GM19467 (cell line): ENCODE results near the gene DNAJB8.

Experiments
- ATAC-seq: cut with Tn5 transposase; IDR thresholded peaks from one replicate; pipeline ENCODE4 v1.9.1; 2021; ENCODE audit warnings: mild to moderate bottlenecking, moderate library complexity; ENCODE audit not compliant: unreplicated experiment

Gene DNAJB8

DNA sequence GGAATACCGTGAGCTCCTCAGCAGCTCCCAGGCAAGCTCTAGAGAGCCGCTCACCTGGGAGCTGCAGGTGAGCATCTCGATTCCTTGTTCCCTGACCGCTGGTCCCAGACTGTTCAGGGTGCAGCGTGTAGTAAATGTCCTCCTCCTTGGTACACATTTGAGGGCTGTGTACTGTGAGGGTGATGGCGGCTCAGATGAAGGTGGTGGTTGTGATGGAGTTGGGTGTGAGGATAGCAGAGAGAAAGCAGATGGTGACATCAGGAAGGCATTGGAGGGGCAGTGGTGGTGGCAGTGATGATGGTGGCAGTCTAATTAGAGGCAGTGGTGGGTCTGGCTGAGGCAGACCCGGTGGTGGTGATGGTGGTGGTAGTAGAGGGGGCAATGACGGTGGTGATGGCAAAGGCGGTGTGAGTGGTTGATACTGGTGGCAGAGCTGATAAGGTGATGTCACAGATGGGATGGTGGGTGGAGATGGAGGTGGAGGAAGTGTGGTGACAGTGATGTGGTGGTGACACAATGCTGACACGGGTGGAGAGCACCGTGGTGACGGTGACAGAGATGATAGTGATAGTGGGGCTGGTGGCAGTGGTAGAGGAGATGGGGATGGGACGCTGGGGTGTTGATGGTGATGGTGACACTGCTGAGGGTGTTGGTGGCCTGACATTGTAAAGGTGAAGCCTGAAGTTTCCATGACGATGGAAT, at the start of gene DNAJB8:
TSS of gene DNAJB8 (minus strand) at position 51 of the 702 bp plus-strand sequence. CDS start 3,645 bp downstream, outside the sequence.
- no peak for ATAC-seq

DNA sequence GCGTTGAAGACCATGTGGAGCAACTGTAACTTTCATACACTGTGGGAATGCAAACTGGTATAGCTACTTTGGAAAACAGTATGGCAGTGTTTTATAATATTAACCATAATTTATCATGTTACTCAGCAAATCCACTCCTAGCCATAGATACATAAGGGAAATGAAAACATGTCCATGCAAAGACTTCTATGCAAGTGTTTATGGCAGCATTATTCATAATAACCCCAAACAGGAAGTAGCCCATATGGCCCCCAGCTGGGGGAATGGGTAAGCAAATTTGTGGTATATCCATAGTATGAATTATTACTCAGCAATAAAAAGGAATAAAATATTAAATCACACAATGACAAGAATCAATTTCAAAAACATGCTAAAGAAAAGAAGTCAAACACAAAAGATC, 49.3 kb upstream of the DNAJB8 start:
- no peak for ATAC-seq

DNA sequence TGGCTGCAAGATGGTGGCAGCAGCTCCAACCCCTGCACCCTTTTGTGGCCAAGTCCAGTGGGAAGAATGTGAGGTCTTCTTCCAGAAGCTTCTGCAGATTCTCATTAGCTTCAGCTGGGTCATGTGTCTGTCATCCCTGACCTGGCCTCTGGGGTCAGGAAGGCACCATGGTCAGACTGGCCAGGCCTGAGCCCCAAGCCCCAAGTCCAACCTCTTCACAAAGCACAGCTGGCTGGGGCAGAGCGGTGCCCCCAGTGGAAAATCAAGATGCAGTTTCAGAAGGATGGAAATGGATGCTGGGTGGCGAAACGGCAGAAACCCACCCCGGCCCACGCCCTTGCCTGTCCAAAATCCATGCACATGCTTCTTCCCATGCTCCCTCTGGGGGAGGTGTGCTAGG, 42.2 kb upstream of the DNAJB8 start:
- no peak for ATAC-seq

DNA sequence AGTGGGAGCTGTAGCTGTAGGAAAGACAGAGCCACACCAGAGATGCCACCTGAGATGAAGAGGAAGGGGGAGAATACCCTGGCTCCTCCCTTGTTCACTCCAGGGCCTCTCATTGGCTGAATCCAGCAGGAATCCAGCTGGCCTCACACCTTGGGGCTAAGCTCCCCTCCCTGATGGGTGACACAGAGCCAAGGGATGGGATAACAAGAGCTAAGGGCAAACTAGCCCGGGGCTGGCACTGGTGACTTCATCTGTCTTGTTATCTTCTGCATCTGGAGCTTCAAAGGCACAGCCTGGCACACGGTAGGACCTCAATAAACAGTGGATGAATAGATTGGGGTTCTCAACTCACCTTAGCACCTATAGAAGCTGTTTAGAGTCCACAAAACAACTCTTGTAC, 40.1 kb upstream of the DNAJB8 start:
- ATAC-seq: no peak

DNA sequence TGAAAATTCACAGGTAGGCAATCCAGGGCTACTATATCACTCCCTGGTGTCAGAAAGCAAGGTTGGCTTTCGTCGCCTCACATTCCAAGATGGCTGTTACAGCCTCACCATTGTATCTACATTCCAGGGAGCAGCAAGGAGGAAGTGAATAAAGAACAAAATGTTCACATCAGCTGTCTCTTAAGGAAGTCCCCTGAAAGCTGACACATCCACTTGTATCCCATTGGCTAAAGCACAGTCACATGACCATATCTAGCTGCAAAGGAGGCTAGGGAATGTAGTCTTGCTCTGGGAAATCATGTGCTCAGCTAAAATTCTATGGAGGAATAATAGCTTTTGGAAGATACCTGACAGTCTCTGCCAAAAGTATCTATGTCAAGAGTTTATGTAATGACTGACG, 39.1 kb upstream of the DNAJB8 start:
- ATAC-seq: no peak

DNA sequence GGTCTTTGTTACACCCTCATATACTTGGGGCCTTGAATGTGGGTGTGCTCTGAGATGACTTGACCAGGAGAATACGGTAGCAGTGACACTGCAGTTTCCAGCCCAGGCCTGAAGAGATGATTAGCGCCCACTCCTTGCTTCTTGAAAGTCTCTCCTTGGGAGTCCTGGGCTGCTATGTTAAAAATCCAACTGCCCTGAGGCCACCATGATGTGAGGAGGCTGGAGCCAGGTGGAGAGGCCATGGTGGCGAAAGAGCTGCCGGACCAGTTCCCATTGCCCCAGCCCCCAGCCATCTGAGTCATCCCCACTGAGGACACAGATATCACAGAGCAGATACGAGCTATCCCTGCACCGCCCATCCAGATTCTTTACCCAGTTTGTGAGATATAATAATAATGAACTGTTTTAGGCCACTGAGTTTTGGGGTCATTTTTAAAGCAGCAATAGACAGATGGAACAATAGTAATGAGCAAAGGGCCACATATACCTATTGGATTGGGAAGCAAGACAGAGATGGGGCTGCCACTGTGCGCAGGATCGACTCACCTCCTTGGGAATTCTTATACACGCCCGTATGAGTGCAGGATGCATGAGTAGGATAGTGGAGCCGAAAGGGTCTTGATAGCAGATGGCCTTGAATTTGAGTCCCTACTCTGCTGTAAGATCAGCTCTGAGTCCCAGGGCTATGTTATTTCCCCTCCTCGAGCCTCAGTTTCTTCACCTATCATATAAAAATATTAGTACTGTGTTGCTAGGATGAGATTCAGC, 38.5 kb upstream of the DNAJB8 start:
- no peak for ATAC-seq

DNA sequence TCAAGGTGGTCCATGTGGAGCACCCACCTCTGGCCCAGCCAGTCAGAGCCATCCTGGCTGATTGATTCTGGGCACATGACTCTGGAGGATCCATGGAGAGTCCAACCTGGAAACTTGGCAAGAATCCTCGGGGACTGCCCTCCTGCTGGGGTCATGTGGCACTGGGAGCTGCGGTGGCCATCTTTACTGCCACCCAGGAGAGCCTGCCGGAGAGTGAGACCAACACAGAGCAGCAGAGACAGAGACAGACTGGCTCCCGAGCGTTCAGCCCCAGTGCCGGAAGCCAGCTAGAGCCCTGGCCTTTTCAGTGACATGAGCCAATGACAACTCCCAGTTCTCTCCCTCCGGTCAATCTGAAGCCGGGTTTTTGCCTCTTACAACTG, 37.8 kb upstream of the DNAJB8 start:
- ATAC-seq: no peak

DNA sequence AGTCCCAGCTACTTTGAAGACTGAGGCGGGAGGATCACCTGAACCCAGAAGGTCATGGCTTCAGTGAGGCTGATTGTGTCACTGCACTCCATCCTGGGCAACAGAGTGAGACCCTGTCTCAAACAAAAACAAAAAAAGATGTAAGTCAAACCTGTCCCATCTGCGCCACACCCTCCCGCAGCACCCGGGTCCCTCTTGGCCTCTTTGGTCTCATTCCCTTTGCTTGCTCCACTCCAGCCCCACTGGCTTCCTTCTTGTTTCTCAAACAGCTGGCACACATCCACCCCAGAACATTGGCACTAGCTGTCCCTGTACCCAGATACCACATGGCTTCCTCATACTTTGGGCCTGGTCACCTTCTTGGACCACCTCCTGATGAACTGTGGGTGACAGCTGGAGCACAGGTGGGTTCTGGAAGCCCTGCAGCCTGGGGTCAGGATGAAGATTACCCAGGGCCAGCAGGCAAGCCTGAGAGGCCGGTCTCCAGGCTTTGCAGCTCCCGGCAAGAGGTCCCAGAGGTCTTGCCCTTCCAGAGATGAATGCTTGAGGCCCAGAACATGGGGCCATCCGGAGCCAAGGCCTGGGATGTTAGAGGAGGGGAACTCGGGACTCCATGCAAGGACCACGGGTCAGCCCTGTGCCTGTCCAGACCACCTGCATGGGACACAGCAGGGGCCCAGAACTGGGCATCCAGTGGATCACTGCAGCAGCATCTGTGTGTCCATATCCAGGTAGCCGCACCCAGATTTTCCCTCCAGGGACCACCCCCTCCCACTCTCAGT, 37.3 kb upstream of the DNAJB8 start:
- no peak for ATAC-seq

DNA sequence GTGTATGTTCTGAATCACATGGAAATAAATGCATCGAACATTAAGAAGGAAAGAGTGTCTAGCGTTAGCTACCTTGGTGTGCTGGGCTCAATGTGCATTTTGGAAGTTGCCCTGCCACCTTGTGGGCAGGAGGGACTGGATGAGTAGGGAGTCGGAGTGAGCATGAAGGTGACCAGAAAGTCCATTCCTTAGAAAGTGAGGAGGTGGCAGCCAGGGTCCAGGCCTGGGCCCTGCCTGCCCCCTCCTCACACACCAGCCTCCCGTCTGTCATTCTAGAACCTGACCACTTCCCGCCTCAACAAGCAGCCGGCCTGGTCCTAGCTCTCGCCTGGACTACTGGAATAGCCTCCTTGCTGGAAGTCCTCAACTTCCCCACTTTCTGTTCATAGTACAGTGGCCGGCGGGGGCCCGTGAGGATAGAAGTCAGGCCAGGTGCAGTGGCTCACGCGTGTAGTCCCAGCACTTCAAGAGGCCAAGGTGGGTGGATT, 36.5 kb upstream of the DNAJB8 start:
- no peak for ATAC-seq

DNA sequence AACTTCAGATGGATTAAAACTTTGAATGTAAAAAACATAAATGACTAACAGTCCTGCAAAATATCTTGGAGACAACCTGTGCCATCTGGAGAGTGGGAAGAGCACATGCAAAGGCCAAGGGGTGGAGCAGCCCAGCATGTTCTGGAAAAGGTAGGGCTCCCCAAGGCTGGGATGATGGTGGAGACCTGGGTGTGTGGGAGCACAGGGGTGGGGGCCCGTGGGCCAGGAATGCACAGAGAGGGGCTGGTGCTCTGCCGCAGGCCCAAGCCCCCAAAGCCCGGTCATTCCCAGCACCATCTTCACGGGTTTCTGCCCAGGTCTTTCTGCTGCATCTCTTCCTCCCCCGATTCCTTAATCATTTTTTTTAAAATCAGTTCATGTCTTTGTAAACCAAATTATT, 36.0 kb upstream of the DNAJB8 start:
- ATAC-seq: no peak

DNA sequence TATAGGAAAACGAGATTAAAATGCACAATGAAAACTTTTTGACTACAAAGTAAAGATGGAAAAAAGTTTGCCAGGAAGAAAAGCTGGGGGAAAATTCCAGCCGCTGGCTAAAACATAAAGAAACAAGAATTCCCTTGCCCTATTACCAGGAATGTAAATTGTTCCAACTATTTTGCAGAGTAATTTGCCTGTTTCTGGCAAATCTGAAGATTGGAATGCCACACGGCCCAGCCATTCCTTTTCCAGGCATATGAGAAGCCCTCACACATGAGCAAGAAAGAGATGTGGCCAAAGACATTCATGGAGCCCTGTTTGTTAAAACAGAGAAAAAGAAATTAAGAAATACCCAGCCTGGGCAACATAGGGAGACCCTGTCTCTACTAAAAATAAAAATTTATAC, 34.7 kb upstream of the DNAJB8 start:
- ATAC-seq: no peak

DNA sequence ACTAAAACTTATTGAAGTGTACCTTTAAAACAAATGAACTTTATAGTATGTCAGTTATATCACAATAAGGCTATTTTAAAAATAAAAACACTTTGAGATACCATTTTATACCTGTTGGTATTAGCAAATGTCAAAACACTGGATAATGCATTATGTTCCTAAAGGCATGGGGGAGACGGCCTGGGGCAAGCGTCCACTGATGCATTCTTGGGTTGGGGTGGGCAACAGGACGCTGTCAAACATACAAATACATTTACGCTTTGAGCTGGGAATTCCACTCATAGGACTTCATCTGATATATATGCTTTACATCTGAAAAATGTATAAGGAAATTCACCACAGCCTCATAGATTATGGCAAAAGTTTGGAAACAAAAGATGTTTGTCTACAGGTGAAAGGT, 33.9 kb upstream of the DNAJB8 start:
- ATAC-seq: no peak

DNA sequence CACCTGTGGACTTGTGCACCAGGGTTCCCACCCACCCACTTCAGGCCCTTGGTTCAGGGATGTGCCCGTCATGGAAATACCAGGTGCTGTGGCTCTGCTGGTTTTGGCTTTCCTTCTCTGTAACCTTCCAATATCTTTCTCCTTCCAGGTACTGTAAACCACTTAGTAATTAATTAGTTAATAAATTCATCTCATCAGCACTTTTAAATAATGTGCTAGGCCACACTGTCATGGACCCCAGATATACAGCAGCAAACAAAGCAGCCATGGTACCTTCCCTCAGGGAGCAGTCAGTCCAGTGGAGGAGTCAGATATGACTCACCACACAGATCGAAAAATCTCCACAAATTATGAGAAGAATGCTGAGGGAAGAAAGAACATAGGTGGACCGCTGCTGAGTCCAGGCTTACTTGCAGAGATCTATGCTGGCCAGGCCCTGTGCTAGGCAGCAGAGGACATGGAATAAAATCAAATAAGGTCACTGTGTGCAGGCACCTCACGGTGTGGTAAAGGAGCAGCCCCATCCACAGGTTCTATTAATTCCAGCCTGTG, 33.1 kb upstream of the DNAJB8 start:
- no peak for ATAC-seq

DNA sequence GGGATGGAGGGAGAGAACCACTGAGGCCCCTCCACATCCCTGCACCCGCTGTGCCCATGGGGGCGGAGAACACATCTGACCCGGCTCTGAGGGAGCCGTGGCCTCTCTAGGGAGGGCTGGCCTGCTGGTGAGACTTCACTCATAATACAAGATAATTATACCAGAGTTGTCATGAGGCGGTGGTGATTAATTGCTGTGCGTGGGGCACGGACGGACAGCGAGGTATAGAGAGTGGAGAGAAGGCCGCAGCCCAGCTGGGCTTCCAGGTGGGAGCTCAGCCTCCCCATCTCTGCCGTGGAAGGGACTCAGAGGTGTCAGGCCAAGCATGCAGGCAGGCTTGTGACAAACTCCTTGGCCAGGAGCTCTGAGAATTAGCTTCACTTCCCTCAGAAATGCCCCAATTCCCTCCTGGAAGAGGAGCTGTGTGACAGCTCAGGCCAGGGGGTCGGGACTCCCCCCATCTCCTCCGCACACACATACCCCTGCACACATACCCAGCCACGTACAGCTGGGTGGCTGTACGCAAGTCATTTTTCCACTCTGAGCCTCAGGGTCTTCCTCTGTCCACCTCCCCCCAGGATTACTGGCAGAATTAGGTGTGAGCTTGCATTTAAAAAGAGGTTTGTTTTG, 32.3 kb upstream of the DNAJB8 start:
- ATAC-seq: no peak

DNA sequence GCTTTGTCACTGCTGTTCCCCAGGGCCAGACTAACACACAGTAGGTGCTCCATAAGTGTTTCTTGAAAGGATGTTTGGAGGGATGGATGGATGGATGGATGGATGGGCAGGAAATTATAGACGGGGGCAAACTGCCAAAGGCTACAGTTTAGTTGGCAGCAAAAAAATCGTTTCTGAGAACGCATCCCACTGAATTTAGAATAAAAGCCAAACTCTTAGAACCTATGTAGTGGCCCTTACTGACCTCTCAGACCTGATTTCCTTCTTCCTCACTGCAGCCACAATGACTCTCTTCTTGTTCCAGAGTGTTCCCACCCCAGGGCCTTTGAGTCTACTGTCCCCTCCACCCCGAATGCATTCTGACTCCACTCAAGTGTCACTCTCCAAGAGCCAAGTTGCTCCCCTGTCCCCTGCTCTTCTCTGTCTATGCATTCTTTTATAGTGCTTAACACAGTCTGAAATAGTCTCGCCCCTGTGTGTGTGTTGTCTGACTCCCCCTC, 31.5 kb upstream of the DNAJB8 start:
- ATAC-seq: no peak

DNA sequence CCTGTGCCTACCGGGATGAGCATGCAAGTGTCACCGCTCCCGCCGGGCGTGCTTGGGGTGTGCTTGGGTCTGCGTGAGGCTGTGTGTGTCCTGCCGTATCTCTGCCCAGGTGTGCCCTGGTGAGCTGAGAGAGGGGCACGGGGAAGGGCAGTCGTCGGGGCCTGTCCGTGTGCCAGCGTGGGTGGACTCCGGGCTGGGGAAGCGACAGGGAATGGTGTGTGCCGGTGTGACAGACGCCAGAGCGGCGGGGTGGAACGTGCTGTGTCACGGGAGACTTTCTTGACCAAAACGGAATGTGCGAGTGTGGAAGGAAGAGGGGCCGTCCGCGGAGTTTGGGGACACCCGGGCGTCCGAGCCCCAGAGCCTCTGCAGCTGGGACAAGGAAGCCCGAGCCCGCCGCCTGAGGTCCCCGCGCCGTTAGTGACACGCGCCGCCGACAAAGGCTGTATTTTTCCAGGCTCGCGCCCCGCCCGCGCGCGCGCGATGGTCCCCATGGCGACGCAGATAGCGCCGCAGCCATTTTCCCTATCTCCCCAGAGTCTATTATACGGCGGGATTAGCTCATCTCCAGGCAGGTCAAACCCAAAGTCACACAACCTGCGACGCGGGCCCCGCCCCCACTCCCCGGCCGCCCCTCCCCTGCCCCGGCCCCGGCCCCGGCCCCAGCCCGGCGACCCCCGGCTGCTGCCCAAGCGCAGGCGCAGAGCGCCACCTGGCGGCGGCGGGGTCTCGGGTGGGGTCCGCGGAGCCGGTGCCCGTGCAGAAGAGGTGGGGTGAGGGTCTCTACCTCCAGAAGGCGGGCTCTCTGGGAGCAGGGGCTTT, 30.8 kb upstream of the DNAJB8 start:
- no peak for ATAC-seq

DNA sequence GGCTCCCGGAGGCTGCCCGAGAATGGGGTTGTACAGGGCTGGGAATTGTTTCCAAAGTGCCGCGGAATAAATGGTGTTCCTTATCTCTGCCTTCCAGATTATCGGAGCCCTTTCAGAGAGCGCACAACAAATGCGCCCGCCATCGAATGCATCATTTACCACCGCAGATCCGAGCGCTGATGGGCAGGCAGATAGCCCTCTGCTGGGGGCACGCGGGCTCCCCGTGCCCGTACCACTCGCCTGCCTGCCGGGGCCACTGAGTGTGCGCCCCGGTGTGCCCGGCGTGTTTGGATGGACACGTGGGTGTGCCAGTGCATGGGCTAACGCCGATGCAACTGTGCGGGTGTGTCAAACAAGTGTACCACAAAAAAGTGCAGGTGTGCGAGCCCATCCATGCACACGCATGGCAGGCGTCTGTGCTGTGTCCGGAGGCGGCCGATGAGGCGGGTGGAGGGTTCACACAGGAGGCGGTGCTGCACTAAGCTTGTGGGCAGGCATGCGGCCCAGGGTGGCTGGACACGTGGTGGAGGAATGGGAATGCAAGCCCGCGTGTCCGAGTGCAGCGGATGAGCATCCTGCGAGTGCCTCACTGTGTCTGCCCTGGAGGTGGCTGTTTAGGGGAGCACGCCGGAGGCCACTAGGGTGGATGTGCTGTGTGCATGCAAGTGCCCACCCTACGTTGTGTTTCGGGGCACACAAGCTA, 30.1 kb upstream of the DNAJB8 start:
- no peak for ATAC-seq

DNA sequence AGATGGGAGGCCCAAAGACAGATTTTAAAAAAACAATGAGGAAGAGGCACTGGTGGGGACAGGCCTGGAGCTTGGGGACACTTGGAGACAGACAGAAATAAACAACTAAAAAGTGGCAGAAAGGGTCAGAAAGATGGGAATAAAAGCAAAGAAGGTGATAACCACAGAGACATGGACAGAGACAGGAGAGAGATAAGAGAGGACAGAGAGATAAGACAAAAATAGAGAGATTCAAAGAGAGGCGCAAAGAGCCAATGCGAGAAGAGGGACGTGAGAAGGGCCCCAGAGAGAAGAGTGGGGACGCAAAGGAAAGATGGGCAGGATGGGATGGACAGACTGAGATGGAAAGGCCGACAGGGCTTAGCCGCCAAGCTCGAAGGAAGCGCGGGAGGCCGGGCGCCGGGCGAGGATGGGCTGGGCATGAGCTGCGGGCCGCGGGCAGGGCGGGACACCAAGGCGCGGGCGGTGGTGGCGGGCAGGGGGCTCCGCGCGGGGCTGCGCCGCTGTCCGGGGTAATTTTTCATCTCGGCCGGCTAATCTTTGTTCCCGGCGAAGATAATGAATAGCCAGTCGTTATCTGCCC, 29.4 kb upstream of the DNAJB8 start:
- no peak for ATAC-seq

DNA sequence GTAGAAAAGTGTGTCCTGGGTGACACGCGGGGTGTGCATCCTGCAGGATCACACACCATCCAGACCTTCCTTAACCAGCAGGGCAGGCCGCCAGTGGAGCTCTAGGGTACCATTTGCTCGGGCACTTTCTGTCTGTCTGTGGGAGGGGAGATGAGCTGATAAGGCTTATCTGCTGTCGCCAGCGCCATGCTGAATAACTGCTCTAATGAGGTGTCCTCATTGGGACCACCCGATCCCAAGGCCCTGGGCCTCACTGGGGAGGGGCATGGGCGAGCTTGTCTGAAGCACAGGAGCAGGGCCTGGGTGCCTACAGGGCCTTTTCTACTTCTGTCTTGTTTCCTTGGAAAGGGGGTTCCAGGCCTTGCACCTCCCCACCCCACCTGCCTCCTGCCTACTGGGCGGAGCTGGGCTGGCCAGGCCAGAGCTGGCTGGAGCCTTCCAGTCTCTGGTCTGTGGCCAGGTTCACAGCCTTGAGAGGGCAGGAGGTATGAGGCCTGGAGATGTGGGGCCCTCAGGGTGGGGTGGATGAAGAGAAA, 28.8 kb upstream of the DNAJB8 start:
- ATAC-seq: no peak
